H7 (cell line): ENCODE measurements around the gene SLC9A7. TPM values are rescaled to one million over a fixed set of nuclear protein-coding genes. Genes with fewer than 3 reads are reported as not detected.

Experiments
- DNase-seq: peaks from one replicate; pipeline ENCODE4 v3.0.0; 2012
- H3K27me3 ChIP-seq: 2 replicates; pipeline ENCODE4 v1.6.0; 2011; ENCODE audit warnings: mild to moderate bottlenecking, low read length; ENCODE audit not compliant: control insufficient read depth, insufficient read depth
- H3K36me3 ChIP-seq: replicated peaks from 2 replicates; pipeline ENCODE4 v1.5.1; 2011; ENCODE audit warnings: low read length; ENCODE audit not compliant: control insufficient read depth, insufficient read depth
- H3K4me3 ChIP-seq: 2 replicates; pipeline ENCODE4 v1.5.1; 2011; ENCODE audit warnings: low read depth, mild to moderate bottlenecking, control low read depth, low read length, moderate library complexity; ENCODE audit not compliant: insufficient read depth
- total RNA-seq: library from RNA; depleted of rRNA; stranded (reverse); fragments of >200 nt; shearing (Covaris generic); gene quantifications from 2 replicates; pipeline ENCODE4 v1.2.3, GENCODE V29; 2014

Gene SLC9A7
- total RNA-seq, 1 experiment from 2014 or later, result 31.1 TPM

- Histone ChIP-seq H3K4me3 (no peak overlapping the region), H3K36me3 (no peaks in the 10 kb centered on the region), H3K27me3 (no peaks in the 10 kb centered on the region)
- no peak for DNase-seq
These were observed 60.2 kb downstream of the SLC9A7 start for GRCh38 chrX:46698691-46699090.

GRCh38 chrX:46695491-46695890 is 63.4 kb downstream of the SLC9A7 start:
- Histone ChIP-seq H3K27me3 (no peaks in the 10 kb centered on the region), H3K4me3 (no peak overlapping the region), H3K36me3 (no peaks in the 10 kb centered on the region)
- no peak for DNase-seq

- H3K4me3 ChIP-seq, result no peak overlapping the region
- no peak for DNase-seq
- no peaks in the 10 kb centered on the region for H3K27me3 ChIP-seq
- H3K36me3 ChIP-seq, result no peaks in the 10 kb centered on the region
These were observed 64.4 kb downstream of the SLC9A7 start for GRCh38 chrX:46694549-46694948.

GRCh38 chrX:46693149-46693548 is 65.8 kb downstream of the SLC9A7 start:
- Histone ChIP-seq H3K36me3 (no peaks in the 10 kb centered on the region), H3K4me3 (no peak overlapping the region), H3K27me3 (no peaks in the 10 kb centered on the region)
- no peak for DNase-seq

- Histone ChIP-seq H3K4me3 (no peak overlapping the region), H3K27me3 (no peaks in the 10 kb centered on the region), H3K36me3 (no peaks in the 10 kb centered on the region)
- DNase-seq, result no peak
These were observed 68.1 kb downstream of the SLC9A7 start for GRCh38 chrX:46690818-46691217.

- no peaks in the 10 kb centered on the region; the same call in 1 of the 2 replicates for H3K36me3 ChIP-seq
- no peaks in the 10 kb centered on the region for H3K27me3 ChIP-seq
- no peak for DNase-seq
- H3K4me3 ChIP-seq, result no peak overlapping the region
These were observed 71.3 kb downstream of the SLC9A7 start for GRCh38 chrX:46687619-46688018.

GRCh38 chrX:46686003-46686645 is 72.8 kb downstream of the SLC9A7 start:
- Histone ChIP-seq H3K36me3 (no peaks in the 10 kb centered on the region; the same call in 1 of the 2 replicates), H3K27me3 (no peaks in the 10 kb centered on the region), H3K4me3 (no peak overlapping the region)
- peak; percentile 9 for DNase-seq

GRCh38 chrX:46683048-46683447 is 75.9 kb downstream of the SLC9A7 start:
- Histone ChIP-seq H3K4me3 (no peak overlapping the region), H3K36me3 (no peaks in the 10 kb centered on the region; the same call in 1 of the 2 replicates), H3K27me3 (no peaks in the 10 kb centered on the region)
- DNase-seq, result no peak

GRCh38 chrX:46681849-46682248 is 77.1 kb downstream of the SLC9A7 start:
- Histone ChIP-seq H3K27me3 (no peaks in the 10 kb centered on the region), H3K36me3 (no peaks in the 10 kb centered on the region; the same call in 1 of the 2 replicates), H3K4me3 (no peak overlapping the region)
- DNase-seq, result no peak

- Histone ChIP-seq H3K4me3 (no peak overlapping the region), H3K36me3 (no peaks in the 10 kb centered on the region), H3K27me3 (no peaks in the 10 kb centered on the region)
- no peak for DNase-seq
These were observed 80.7 kb downstream of the SLC9A7 start for GRCh38 chrX:46678232-46678631.

- Histone ChIP-seq H3K27me3 (no peaks in the 10 kb centered on the region), H3K36me3 (no peaks in the 10 kb centered on the region), H3K4me3 (no peak overlapping the region)
- DNase-seq, result no peak
These were observed 82.2 kb downstream of the SLC9A7 start for GRCh38 chrX:46676399-46677356.

- H3K36me3 ChIP-seq, result no peaks in the 10 kb centered on the region
- no peak overlapping the region for H3K4me3 ChIP-seq
- no peak for DNase-seq
- H3K27me3 ChIP-seq, result no peaks in the 10 kb centered on the region
These were observed 85.1 kb downstream of the SLC9A7 start for GRCh38 chrX:46673620-46674359.

GRCh38 chrX:46670316-46670715 is 88.6 kb downstream of the SLC9A7 start:
- no peaks in the 10 kb centered on the region for H3K27me3 ChIP-seq
- DNase-seq, result no peak
- no peak overlapping the region for H3K4me3 ChIP-seq
- no peaks in the 10 kb centered on the region for H3K36me3 ChIP-seq

GRCh38 chrX:46666831-46667230 is 92.1 kb downstream of the SLC9A7 start:
- Histone ChIP-seq H3K27me3 (no peaks in the 10 kb centered on the region), H3K36me3 (no peaks in the 10 kb centered on the region), H3K4me3 (no peak overlapping the region)
- no peak for DNase-seq
